Calu3 (cell line): ENCODE measurements around the gene METTL9. TPM values are rescaled to one million over a fixed set of nuclear protein-coding genes. Genes with fewer than 3 reads are reported as not detected.

Experiments
- BruUV-seq: library from RNA; stranded (reverse); fragments of 400-500 nt; replicated peaks from 2 replicates; lab custom pipeline; 2021; lab: Mats Ljungman, UMichigan
- CTCF ChIA-PET: fragments of 300-600 bp; sonication (Branson Sonifier 250); formaldehyde crosslinking; loops from one replicate; lab custom pipeline; 2022; ENCODE audit warnings: antibody characterized with exemption; lab: Charles Lee
- DNase-seq: peaks from one replicate; pipeline ENCODE4 v3.0.0; 2022
- H3K27ac Mint-ChIP-seq: one replicate; pipeline ENCODE4 v1.8.0; 2022; ENCODE audit warnings: mixed read lengths; ENCODE audit not compliant: unreplicated experiment
- H3K27me3 Mint-ChIP-seq: one replicate; pipeline ENCODE4 v1.8.0; 2022; ENCODE audit warnings: mixed read lengths; ENCODE audit not compliant: unreplicated experiment
- H3K36me3 Mint-ChIP-seq: one replicate; pipeline ENCODE4 v1.8.0; 2022; ENCODE audit warnings: mild to moderate bottlenecking, moderate library complexity, mixed read lengths; ENCODE audit not compliant: insufficient read depth, unreplicated experiment
- H3K4me1 Mint-ChIP-seq: one replicate; pipeline ENCODE4 v1.8.0; 2022; ENCODE audit warnings: mild to moderate bottlenecking, low read depth, mixed read lengths; ENCODE audit not compliant: unreplicated experiment
- H3K4me3 Mint-ChIP-seq: one replicate; pipeline ENCODE4 v1.8.0; 2022; ENCODE audit warnings: mild to moderate bottlenecking, low read depth, moderate library complexity, mixed read lengths; ENCODE audit not compliant: unreplicated experiment
- H3K9me3 Mint-ChIP-seq: one replicate; pipeline ENCODE4 v1.8.0; 2022; ENCODE audit warnings: low read depth, mixed read lengths; ENCODE audit not compliant: unreplicated experiment
- CTCF ChIP-seq: fragments of 200-600 bp; IDR thresholded peaks from one replicate; pipeline ENCODE4 v1.8.0; 2022; ENCODE audit warnings: antibody characterized with exemption; ENCODE audit not compliant: unreplicated experiment
- intact Hi-C: fragments of 100-400 bp; cut with micrococcal nuclease; formaldehyde crosslinking; loops from one replicate; pipeline ENCODE4 v1.10.0; 2022; ENCODE audit not compliant: unreplicated experiment
- total RNA-seq: library from RNA; stranded (reverse); gene quantifications from 2 replicates; pipeline ENCODE4 v1.2.3, GENCODE V29; 2022

The METTL9 gene
- total RNA-seq, 1 experiment from 2014 or later: 109 TPM

GRCh38 chr16:21598206-21598605, 1.2 kb upstream of the METTL9 start:
- CTCF ChIA-PET: no interaction called here

GRCh38 chr16:21598701-21599121, 666 bp upstream of the METTL9 start:
- CTCF ChIA-PET: no interaction called here
- Mint-ChIP-seq H3K27me3 (no peaks in the 10 kb centered on the region), H3K27ac (peak overlapping the region; percentile 60), H3K4me1 (peaks cover 23% of the 10 kb centered on the region), H3K36me3 (peaks cover 22% of the 10 kb centered on the region), H3K9me3 (no peaks in the 10 kb centered on the region), H3K4me3 (peak overlapping the region; percentile 95)
- DNase-seq: peak; percentile 22
- BruUV-seq: TSS peak; percentile 94
- intact Hi-C loops: no loop called here
- TF ChIP-seq CTCF: no peak

More at GRCh38 chr16:21598206-21598605, 1.2 kb upstream of the METTL9 start:
- DNase-seq: no peak
- no TSS peak for BruUV-seq
- Mint-ChIP-seq H3K4me3 (peak overlapping the region; percentile 95), H3K27me3 (no peaks in the 10 kb centered on the region), H3K4me1 (peaks cover 23% of the 10 kb centered on the region), H3K9me3 (no peaks in the 10 kb centered on the region), H3K36me3 (peaks cover 22% of the 10 kb centered on the region), H3K27ac (peak overlapping the region; percentile 60)
- intact Hi-C loops: no loop called here
- TF ChIP-seq CTCF: no peak

- peaks cover 32% of the 10 kb centered on the region for H3K4me1 Mint-ChIP-seq
- no TSS peak for BruUV-seq
- peak overlapping the region; percentile 95 for H3K4me3 Mint-ChIP-seq
- H3K9me3 Mint-ChIP-seq: no peaks in the 10 kb centered on the region
- no peak for TF ChIP-seq CTCF
- peaks cover 22% of the 10 kb centered on the region for H3K36me3 Mint-ChIP-seq
- H3K27me3 Mint-ChIP-seq: no peaks in the 10 kb centered on the region
- CTCF ChIA-PET: interaction anchor here (0.5 to 0.9 kb wide), 3 partner anchors 8 to 69 kb away, joined by 4 read pairs; no protein-coding TSS in a partner anchor
- intact Hi-C loops: loop anchor here (5.0 kb wide), 1 partner anchor 42 kb away; no protein-coding TSS in a partner anchor
- peak overlapping the region; percentile 55 for H3K27ac Mint-ChIP-seq
- DNase-seq: peak; percentile 16
Measured at GRCh38 chr16:21600031-21600773, 825 bp downstream of the METTL9 start.

GRCh38 chr16:21602785-21603184, 3.4 kb downstream of the METTL9 start:
- H3K27me3 Mint-ChIP-seq: no peaks in the 10 kb centered on the region
- H3K4me1 Mint-ChIP-seq: peaks cover 32% of the 10 kb centered on the region
- H3K36me3 Mint-ChIP-seq: peaks cover 22% of the 10 kb centered on the region
- intact Hi-C loops: loop anchor here (5.0 kb wide), 1 partner anchor 40 kb away; no protein-coding TSS in a partner anchor
- no peak overlapping the region for H3K4me3 Mint-ChIP-seq
- no peak for TF ChIP-seq CTCF
- no peak overlapping the region for H3K27ac Mint-ChIP-seq
- BruUV-seq: no TSS peak
- DNase-seq: no peak
- CTCF ChIA-PET: interaction anchor here (0.7 to 1.3 kb wide), 2 partner anchors 9 to 332 kb away, joined by 3 read pairs; no protein-coding TSS in a partner anchor
- H3K9me3 Mint-ChIP-seq: no peaks in the 10 kb centered on the region
